Endothelial cell of umbilical vein (primary cell): ENCODE results near the gene XRCC6.

Experiments used
- FOS ChIP-seq: IDR thresholded peaks from 2 replicates; pipeline ENCODE4 v1.6.1; 2011; ENCODE audit warnings: mild to moderate bottlenecking, low read length, moderate library complexity, borderline replicate concordance; ENCODE audit not compliant: insufficient read depth
- GATA2 ChIP-seq: IDR thresholded peaks from 2 replicates; pipeline ENCODE4 v1.7.0; 2011; ENCODE audit warnings: low read depth, mild to moderate bottlenecking, moderate library complexity, mixed read lengths, low read length; ENCODE audit not compliant: insufficient read length, insufficient read depth
- POLR2A ChIP-seq: IDR thresholded peaks from 2 replicates; pipeline ENCODE4 v1.6.1; 2012; ENCODE audit warnings: low read depth, mild to moderate bottlenecking, control low read depth, low read length
- POLR2AphosphoS5 ChIP-seq: IDR thresholded peaks from 2 replicates; pipeline ENCODE4 v1.6.1; 2012; ENCODE audit warnings: low read depth, mild to moderate bottlenecking, control low read depth, low read length, moderate library complexity; ENCODE audit not compliant: insufficient read depth
- TF ChIP-seq, protein P1 (sequence below), 2 donors: IDR thresholded peaks; 1 replicate in 1 of 2; 2 replicates in 1 of 2; pipeline ENCODE4 v1.5.1; 2011; ENCODE audit warnings: low read length in 2 of 2, mild to moderate bottlenecking in 2 of 2, moderate library complexity in 2 of 2, control low read depth in 1 of 2, inconsistent platforms in 1 of 2, low read depth in 1 of 2; ENCODE audit not compliant: insufficient read depth in 1 of 2; ENCODE audit errors: extremely low read depth in 1 of 2

DNA sequence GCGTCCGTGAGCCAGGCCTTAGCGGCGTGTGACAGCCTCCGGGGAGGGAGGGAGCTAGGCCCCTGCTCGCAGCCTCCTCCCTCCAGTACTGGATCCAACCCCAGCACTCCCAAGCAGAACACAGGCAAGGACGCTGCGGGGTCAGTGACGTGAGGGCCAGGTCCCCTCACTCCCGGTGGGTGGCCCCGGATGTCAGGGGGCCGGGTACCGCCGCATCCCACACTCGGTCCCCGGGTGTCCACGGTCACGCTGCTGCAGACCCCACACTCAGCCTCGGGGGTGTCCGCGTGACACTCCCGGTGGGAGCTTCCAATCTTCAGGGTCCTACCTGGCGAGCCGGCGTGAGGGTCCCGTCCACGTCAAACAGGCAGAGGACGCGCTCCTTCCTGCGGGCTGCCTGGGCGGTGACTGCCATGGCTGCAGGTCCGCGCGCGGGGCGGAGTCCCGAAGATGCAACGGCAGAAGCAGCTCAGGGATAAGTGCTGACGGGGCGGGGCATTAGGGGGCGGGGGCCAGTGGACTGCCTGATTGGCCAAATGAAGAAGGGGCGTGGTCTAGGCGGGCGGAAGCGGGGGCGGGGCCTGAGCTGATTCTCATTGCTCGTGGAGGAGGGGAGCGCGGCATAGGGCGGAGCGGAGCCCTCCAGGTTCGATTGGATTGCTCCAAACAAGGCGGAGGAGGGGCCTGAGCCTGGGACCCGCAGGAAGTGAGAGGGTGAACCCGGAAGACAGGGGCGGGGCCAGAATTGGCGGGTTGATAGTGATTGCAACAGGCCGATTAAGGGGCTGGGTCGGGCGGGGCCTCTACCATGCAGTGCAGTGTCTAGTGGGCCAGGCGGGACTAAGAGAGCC, 31.5 kb upstream of the XRCC6 start, which contains the start of gene PMM1:
- TF ChIP-seq, protein P1, sequence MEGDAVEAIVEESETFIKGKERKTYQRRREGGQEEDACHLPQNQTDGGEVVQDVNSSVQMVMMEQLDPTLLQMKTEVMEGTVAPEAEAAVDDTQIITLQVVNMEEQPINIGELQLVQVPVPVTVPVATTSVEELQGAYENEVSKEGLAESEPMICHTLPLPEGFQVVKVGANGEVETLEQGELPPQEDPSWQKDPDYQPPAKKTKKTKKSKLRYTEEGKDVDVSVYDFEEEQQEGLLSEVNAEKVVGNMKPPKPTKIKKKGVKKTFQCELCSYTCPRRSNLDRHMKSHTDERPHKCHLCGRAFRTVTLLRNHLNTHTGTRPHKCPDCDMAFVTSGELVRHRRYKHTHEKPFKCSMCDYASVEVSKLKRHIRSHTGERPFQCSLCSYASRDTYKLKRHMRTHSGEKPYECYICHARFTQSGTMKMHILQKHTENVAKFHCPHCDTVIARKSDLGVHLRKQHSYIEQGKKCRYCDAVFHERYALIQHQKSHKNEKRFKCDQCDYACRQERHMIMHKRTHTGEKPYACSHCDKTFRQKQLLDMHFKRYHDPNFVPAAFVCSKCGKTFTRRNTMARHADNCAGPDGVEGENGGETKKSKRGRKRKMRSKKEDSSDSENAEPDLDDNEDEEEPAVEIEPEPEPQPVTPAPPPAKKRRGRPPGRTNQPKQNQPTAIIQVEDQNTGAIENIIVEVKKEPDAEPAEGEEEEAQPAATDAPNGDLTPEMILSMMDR (IDR thresholded peaks at IDR 0.05; ENCODE audit: extremely low read depth in 1 of 2, insufficient read depth in 1 of 2, low read depth in 1 of 2, low read length in 2 of 2) = no peak
- TF ChIP-seq POLR2A = peak; percentile 65
- TF ChIP-seq FOS = no peak
- no peak for TF ChIP-seq GATA2
- no peak for TF ChIP-seq POLR2AphosphoS5
